Fibroblast of peridontal ligament (primary cell): ENCODE data around the gene SPRR2D.
"Not testable (repeated sequence)": the region's sequence is repeated elsewhere in the genome, so short reads cannot be mapped to it uniquely, and the experiment has no call there.

Experiments used
- DNase-seq: peaks from one replicate; pipeline ENCODE4 v3.0.0-alpha.2; 2010; ENCODE audit errors: extremely low read depth

Gene SPRR2D

DNA sequence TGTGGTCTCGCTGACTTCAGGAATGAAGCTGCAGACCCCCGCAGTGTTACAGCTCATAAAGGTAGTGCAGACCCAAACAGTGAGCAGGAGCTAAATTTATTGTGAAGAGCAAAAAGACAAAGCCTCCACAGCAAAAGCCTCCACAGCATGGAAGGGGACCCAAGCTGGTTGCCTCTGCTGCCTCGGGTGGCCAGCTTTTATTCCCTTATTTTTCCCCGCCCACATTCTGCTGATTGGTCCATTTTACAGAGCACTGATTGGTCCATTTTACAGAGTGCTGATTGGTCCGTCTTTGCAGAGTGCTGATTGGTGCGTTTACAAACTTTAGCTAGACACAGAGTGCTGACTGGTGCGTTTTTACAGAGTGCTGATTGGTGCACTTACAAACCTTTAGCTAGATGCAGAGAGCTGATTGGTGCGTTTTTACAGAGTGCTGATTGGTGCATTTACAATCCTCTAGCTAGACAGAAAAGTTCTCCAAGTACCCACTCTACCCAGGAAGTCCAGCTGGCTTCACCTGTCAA is 29.6 kb downstream of the SPRR2D start:
- not testable (repeated sequence) for DNase-seq

- DNase-seq: no peak
Observed at GRCh38 chr1:153001382-153001781, 39.5 kb downstream of the SPRR2D start, which contains the start of gene SPRR3. Gene SPRR3 (plus strand): TSS chr1:153001749. CDS start chr1:153003021, 1,272 bp downstream.

- no peak for DNase-seq
Observed at GRCh38 chr1:153000294-153000693, 40.6 kb downstream of the SPRR2D start.

GRCh38 chr1:152999818-153000217 is 41.1 kb downstream of the SPRR2D start:
- DNase-seq: no peak

GRCh38 chr1:152998476-152998875 is 42.4 kb downstream of the SPRR2D start:
- DNase-seq: no peak

DNA sequence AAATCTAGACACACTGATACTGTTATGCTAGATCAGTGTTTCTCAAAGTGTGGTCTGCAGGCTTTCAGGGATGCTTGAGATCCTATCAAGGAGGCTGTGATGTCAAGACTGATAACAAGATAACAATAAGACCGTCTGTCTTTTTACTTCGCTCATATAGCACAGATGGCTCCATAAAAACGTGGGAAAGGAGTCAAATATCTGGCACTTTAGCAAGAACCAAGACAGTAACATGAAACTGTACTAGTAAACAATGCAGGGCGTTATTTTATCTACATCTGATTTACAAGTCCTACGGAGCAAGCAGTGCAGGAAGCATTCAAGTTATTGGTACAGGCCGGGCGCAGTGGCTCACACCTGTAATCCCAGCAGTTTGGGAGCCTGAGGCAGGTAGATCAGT is 43.0 kb downstream of the SPRR2D start:
- DNase-seq: no peak

GRCh38 chr1:152996633-152997400 is 44.1 kb downstream of the SPRR2D start:
- no peak for DNase-seq

DNA sequence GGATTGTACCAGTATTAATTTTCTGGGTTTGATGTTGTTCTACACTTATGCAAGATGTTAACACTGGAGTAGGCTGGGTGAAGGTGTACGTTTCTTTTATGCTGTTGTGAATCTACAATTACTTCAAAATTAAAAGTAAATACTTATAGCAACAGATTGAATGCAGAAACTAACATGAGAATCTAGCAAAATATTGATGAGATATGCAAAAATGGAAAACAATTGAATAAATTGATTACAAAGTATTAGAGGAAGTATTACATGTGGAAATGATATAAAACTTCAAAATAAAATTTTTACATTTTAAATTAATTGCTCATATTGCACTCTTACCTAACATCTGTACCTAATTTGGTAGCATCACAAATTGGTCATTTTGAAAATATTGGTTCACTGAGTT is 45.1 kb downstream of the SPRR2D start:
- DNase-seq: no peak

GRCh38 chr1:152993186-152993585 is 47.7 kb downstream of the SPRR2D start:
- no peak for DNase-seq
